Nucleus accumbens (tissue), 56 donors: ENCODE results near the gene CES3.

ENCODE experiments used
- DNase-seq, 56 donors: peaks; one replicate each; lab custom pipeline; 2025; lab: John Stamatoyannopoulos, UW

The CES3 gene

GRCh38 chr16:66961065-66961744 lies at the start of gene CES3:
CES3 (plus strand) TSS chr16:66961266; CDS start chr16:66961308, 42 bp downstream.
- DNase-seq, result peak in 30 of 56 donors; percentile 6 to 73 (median 29)

- DNase-seq, result no peak
These were observed 49.3 kb upstream of the CES3 start for GRCh38 chr16:66911801-66912200.

GRCh38 chr16:66913081-66913480 lies 48.0 kb upstream of the CES3 start:
- DNase-seq, result no peak

GRCh38 chr16:66913711-66914110 lies 47.4 kb upstream of the CES3 start:
- no peak for DNase-seq

GRCh38 chr16:66914541-66914940 lies 46.5 kb upstream of the CES3 start:
- no peak for DNase-seq

GRCh38 chr16:66915041-66915440 lies 46.0 kb upstream of the CES3 start:
- DNase-seq, result no peak

GRCh38 chr16:66916518-66916917 lies 44.5 kb upstream of the CES3 start:
- no peak for DNase-seq

- DNase-seq, result no peak
These were observed 43.3 kb upstream of the CES3 start for GRCh38 chr16:66917741-66918140.

GRCh38 chr16:66918355-66918754 lies 42.7 kb upstream of the CES3 start:
- no peak for DNase-seq

GRCh38 chr16:66918803-66919568 lies 42.1 kb upstream of the CES3 start, which contains the start of gene CDH16:
CDH16 (minus strand) TSS chr16:66918885; CDS start chr16:66918065, 820 bp downstream.
- DNase-seq, result no peak

GRCh38 chr16:66919569-66920298 lies 41.3 kb upstream of the CES3 start:
- DNase-seq, result no peak

GRCh38 chr16:66920299-66920590 lies 40.8 kb upstream of the CES3 start:
- no peak for DNase-seq

- no peak for DNase-seq
These were observed 40.0 kb upstream of the CES3 start for GRCh38 chr16:66920924-66921680.

- no peak for DNase-seq
These were observed 39.2 kb upstream of the CES3 start for GRCh38 chr16:66921729-66922450.

- peak in 1 of 56 donors; percentile 37 for DNase-seq
These were observed 37.8 kb upstream of the CES3 start for GRCh38 chr16:66923247-66923731.

GRCh38 chr16:66923866-66924265 lies 37.2 kb upstream of the CES3 start:
- DNase-seq, result no peak

GRCh38 chr16:66924527-66925321 lies 36.3 kb upstream of the CES3 start:
- DNase-seq, result peak in 3 of 56 donors; percentile 5 to 33 (median 30)

GRCh38 chr16:66925322-66925840 lies 35.7 kb upstream of the CES3 start, which contains the start of gene RRAD:
RRAD (minus strand) TSS chr16:66925535; CDS start chr16:66925179, 356 bp downstream.
- peak in 6 of 56 donors; percentile 12 to 60 (median 38) for DNase-seq
